Activated CD4-positive, alpha-beta T cell treated with anti-CD3 and anti-CD28 coated beads, Interleukin-2, amount 10 ng/mL, durations not matched to agents 24 days and 14 days (primary cell): Measurements from ENCODE around the gene PTPN14. TPM values are rescaled to one million over a fixed set of nuclear protein-coding genes. Genes with fewer than 3 reads are reported as not detected.

Experiments used
- DNase-seq: peaks from one replicate; pipeline ENCODE4 v3.0.0; 2022
- H3K27ac Mint-ChIP-seq: one replicate; pipeline ENCODE4 v1.8.0; 2022; ENCODE audit warnings: mild to moderate bottlenecking, mixed read lengths
- H3K27me3 Mint-ChIP-seq: one replicate; pipeline ENCODE4 v1.8.0; 2022; ENCODE audit warnings: mixed read lengths
- H3K36me3 Mint-ChIP-seq: one replicate; pipeline ENCODE4 v1.8.0; 2022; ENCODE audit warnings: low read depth, mild to moderate bottlenecking, mixed read lengths
- H3K4me1 Mint-ChIP-seq: one replicate; pipeline ENCODE4 v1.8.0; 2021; ENCODE audit warnings: mixed read lengths
- H3K4me3 Mint-ChIP-seq: one replicate; pipeline ENCODE4 v1.8.0; 2022; ENCODE audit warnings: mild to moderate bottlenecking, moderate library complexity, mixed read lengths
- H3K9me3 Mint-ChIP-seq: one replicate; pipeline ENCODE4 v1.8.0; 2021; ENCODE audit warnings: mixed read lengths
- intact Hi-C: fragments of 100-400 bp; cut with micrococcal nuclease; formaldehyde crosslinking; loops from one replicate; pipeline ENCODE4 v1.15.1; 2023
- total RNA-seq: library from RNA; stranded (reverse); gene quantifications from 2 replicates; pipeline ENCODE4 v1.2.3, GENCODE V29; 2022

PTPN14 gene
- total RNA-seq, 1 donor from 2014 or later = 29.7 TPM

DNA sequence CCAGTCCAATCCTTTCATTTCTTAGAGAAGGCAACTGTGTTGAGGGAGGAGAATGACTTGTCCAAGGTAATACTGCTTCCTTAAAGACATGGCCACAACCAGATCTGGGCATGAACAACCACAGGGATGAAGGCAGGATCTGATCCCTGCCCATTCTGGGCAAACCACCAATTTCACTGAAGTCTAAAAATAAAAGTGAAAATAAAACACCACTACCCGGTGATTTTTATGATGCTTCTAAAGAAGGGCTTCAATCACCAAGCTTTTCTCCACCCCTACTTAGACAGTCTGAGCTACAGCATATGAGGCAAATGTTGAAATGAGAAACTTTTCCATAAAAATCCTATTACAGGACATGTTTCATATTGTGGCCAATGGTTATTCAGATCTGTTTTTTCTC lies 133.0 kb downstream of the PTPN14 start:
- Mint-ChIP-seq H3K27ac (peak overlapping the region; percentile 79), H3K4me1 (peaks cover 46% of the 10 kb centered on the region), H3K9me3 (peaks cover 4% of the 10 kb centered on the region), H3K4me3 (peak overlapping the region; percentile 65), H3K36me3 (peaks cover 10% of the 10 kb centered on the region), H3K27me3 (peaks cover 2% of the 10 kb centered on the region)
- intact Hi-C loops = loop anchor here (2.0 kb wide), 1 partner anchor 14 kb away; no protein-coding TSS in a partner anchor
- no peak for DNase-seq

GRCh38 chr1:214417545-214418210 lies 133.7 kb downstream of the PTPN14 start:
- Mint-ChIP-seq H3K27me3 (peaks cover 2% of the 10 kb centered on the region), H3K36me3 (peaks cover 11% of the 10 kb centered on the region), H3K4me1 (peaks cover 46% of the 10 kb centered on the region), H3K9me3 (peaks cover 4% of the 10 kb centered on the region), H3K27ac (peak overlapping the region; percentile 79), H3K4me3 (peak overlapping the region; percentile 65)
- no peak for DNase-seq
- intact Hi-C loops = loop anchor here (2.0 kb wide), 1 partner anchor 13 kb away; no protein-coding TSS in a partner anchor

- peaks cover 4% of the 10 kb centered on the region for H3K9me3 Mint-ChIP-seq
- H3K27ac Mint-ChIP-seq = no peak overlapping the region
- no peak overlapping the region for H3K4me3 Mint-ChIP-seq
- intact Hi-C loops = no loop called here
- H3K27me3 Mint-ChIP-seq = peaks cover 2% of the 10 kb centered on the region
- peaks cover 13% of the 10 kb centered on the region for H3K36me3 Mint-ChIP-seq
- DNase-seq = no peak
- H3K4me1 Mint-ChIP-seq = peaks cover 46% of the 10 kb centered on the region
These were observed 134.5 kb downstream of the PTPN14 start for GRCh38 chr1:214416858-214417257.

GRCh38 chr1:214416417-214416816 lies 135.0 kb downstream of the PTPN14 start:
- Mint-ChIP-seq H3K27me3 (no peaks in the 10 kb centered on the region), H3K36me3 (peaks cover 10% of the 10 kb centered on the region), H3K27ac (no peak overlapping the region), H3K9me3 (no peaks in the 10 kb centered on the region), H3K4me1 (peaks cover 46% of the 10 kb centered on the region), H3K4me3 (no peak overlapping the region)
- DNase-seq = no peak
- intact Hi-C loops = no loop called here

DNA sequence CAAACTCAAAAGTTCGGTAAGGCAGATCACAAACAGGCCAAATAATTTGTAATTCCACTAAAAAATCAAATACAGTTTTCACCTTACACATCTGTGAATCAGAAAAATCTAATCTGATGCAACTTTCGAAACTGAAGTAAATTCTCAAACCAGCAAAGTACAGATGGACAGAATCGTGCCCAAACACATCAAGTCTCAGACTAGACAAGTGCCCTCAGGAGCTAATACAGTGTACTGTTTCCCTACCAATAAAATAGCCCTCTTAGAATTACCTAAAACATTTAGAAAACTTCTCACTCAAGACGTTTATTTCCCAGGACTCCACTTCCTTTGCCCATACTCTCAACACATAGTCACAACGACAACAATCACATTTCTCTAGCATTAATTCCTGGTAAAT lies 136.3 kb downstream of the PTPN14 start:
- intact Hi-C loops = no loop called here
- Mint-ChIP-seq H3K27me3 (no peaks in the 10 kb centered on the region), H3K27ac (no peak overlapping the region), H3K4me1 (peaks cover 38% of the 10 kb centered on the region), H3K36me3 (peaks cover 10% of the 10 kb centered on the region), H3K9me3 (no peaks in the 10 kb centered on the region), H3K4me3 (no peak overlapping the region)
- no peak for DNase-seq

DNA sequence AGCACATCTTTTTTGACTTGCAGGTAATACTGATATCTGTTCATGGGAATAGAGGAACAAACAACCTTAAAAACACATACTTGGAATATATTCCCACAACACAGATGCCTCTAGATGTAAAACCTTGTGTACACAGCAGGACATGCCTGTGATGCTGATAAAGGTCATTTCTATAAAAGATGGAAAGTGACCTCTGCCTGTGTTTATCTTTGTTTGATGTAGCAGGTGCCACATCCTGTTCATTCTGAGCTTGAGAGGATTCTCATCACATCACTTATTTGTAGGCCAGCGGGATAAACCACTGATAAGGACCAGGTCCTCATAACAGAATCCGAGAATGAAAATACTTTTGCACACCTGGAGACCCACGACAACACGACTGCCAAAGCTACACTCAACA lies 136.7 kb downstream of the PTPN14 start:
- H3K36me3 Mint-ChIP-seq = peaks cover 10% of the 10 kb centered on the region
- H3K27me3 Mint-ChIP-seq = no peaks in the 10 kb centered on the region
- no peak for DNase-seq
- no peaks in the 10 kb centered on the region for H3K9me3 Mint-ChIP-seq
- no peak overlapping the region for H3K4me3 Mint-ChIP-seq
- peaks cover 35% of the 10 kb centered on the region for H3K4me1 Mint-ChIP-seq
- no peak overlapping the region for H3K27ac Mint-ChIP-seq
- intact Hi-C loops = no loop called here

DNA sequence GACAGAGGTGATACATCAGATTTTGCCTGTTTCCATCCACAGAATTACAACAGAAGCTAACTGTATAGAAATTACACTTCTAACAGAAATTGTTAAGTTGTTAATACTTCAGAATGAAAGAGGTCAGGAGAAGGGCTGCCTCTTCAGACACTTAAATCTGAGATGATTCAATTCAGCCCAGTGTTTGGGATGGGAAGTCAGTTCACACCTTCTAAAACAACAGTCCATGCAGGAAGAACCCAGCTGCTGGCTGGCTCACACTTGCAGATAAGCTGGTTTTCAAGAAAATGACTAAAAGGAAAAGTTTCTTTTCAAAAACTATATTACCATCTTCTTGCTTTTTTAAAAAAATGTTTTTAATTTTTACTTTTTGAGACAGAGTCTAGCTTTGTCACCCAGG lies 138.1 kb downstream of the PTPN14 start:
- H3K36me3 Mint-ChIP-seq = peaks cover 10% of the 10 kb centered on the region
- H3K27ac Mint-ChIP-seq = no peak overlapping the region
- DNase-seq = no peak
- intact Hi-C loops = loop anchor here (2.0 kb wide), 1 partner anchor 13 kb away; no protein-coding TSS in a partner anchor
- H3K27me3 Mint-ChIP-seq = no peaks in the 10 kb centered on the region
- H3K9me3 Mint-ChIP-seq = no peaks in the 10 kb centered on the region
- H3K4me3 Mint-ChIP-seq = no peak overlapping the region
- H3K4me1 Mint-ChIP-seq = peaks cover 22% of the 10 kb centered on the region

DNA sequence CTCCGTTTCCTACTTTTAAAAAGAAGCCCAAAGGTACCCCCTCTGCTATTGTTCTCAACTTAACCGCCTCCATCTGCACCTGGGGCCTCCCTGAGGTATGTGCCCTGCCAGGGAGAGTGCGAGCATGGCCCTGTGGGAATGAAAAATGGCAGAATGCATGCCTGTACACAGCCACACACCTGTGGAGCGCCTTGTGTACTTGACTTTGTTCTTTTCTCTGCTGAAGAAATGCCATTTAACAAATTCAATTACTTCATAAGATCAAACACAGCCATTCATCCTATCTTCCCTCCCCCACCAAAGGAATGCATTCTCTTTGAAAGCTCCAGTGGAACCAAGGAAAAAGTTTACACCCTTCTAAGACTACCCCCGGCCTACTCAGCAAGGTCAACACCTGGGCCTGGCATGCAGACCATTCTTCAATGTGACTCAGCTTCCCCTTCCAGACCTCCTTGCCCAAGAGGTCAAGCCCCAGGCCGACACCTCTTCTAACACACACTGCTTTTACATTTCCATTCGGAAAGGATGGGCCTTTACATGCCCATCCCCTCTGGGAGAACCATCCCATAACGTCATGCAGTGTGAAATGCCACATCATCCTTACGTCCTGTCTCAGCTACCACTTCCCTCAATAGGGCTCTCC lies 146.7 kb downstream of the PTPN14 start:
- Mint-ChIP-seq H3K4me1 (peaks cover 32% of the 10 kb centered on the region), H3K9me3 (peaks cover 19% of the 10 kb centered on the region), H3K27me3 (no peaks in the 10 kb centered on the region), H3K4me3 (peak overlapping the region; percentile 44), H3K27ac (peak overlapping the region; percentile 81), H3K36me3 (peaks cover 21% of the 10 kb centered on the region)
- intact Hi-C loops = loop anchor here (1.0 to 2.0 kb wide), 3 partner anchors 14 to 35 kb away; no protein-coding TSS in a partner anchor
- no peak for DNase-seq

DNA sequence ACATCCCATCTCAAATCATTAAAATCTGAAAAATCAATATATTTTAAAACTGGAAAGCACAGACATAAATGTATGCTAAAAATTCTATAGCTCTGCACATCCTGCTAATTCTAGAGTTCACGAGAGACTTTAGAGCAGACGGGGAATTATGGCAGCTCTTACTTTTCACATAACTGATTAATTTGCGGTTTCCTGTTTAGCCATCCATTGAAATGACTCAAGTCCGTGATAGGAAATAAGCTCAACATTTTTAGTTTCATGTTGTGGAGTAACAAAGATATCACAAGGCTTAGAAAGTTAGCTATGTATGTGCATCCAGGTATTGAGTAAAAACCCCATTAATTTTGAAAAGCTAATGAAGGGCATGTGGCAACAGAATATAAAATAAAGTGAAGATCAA lies 147.2 kb downstream of the PTPN14 start:
- H3K27ac Mint-ChIP-seq = peak overlapping the region; percentile 81
- no peak for DNase-seq
- peaks cover 26% of the 10 kb centered on the region for H3K36me3 Mint-ChIP-seq
- no peaks in the 10 kb centered on the region for H3K27me3 Mint-ChIP-seq
- H3K4me1 Mint-ChIP-seq = peaks cover 38% of the 10 kb centered on the region
- H3K4me3 Mint-ChIP-seq = no peak overlapping the region
- intact Hi-C loops = loop anchor here (1.0 to 2.0 kb wide), 3 partner anchors 15 to 35 kb away; no protein-coding TSS in a partner anchor
- peaks cover 20% of the 10 kb centered on the region for H3K9me3 Mint-ChIP-seq

DNA sequence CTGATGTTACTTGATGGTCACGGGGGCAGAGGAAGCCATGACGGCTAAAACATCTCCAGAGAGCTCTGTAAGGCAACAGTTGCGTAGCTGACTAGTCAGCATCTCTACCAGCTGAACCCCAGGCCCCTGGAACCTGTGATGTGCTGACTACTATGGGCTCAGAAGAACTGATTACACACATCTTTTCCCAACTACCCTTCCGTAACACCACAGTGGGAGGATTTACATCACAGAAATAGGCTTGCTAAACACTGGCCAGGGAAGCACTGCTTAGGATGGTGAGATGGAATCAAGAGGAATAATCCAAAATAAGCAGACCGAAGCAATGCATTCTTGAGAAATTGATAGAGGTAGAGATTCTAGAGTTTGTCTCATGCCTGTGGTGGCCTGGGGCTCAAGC lies 148.0 kb downstream of the PTPN14 start:
- H3K4me3 Mint-ChIP-seq = peak overlapping the region; percentile 14
- peaks cover 29% of the 10 kb centered on the region for H3K36me3 Mint-ChIP-seq
- H3K27ac Mint-ChIP-seq = peak overlapping the region; percentile 81
- H3K27me3 Mint-ChIP-seq = no peaks in the 10 kb centered on the region
- intact Hi-C loops = no loop called here
- DNase-seq = no peak
- H3K4me1 Mint-ChIP-seq = peaks cover 41% of the 10 kb centered on the region
- peaks cover 23% of the 10 kb centered on the region for H3K9me3 Mint-ChIP-seq

DNA sequence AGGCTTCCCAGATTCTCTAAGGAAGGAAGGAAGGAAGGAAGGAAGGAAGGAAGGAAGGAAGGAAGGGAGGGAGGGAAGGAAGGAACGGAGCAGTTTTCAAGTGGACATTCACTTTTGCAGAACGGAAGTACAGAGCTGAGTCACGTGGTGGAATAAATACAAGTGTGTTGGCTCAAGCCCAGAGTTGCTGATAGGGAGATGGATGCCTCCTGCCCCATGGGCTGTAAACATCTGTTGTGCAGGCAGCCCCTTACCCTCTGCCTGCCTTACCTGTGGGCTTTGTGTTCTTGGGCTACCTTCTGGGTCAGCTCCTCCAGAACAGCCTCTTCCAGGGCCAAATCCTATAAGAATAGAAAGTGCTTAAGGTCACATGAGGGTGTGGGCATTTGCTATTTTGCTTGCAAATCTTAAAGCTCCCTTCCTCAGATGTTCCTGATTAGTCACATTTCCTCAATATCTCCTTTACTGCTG lies 148.8 kb downstream of the PTPN14 start:
- DNase-seq = no peak
- peak overlapping the region; percentile 81 for H3K27ac Mint-ChIP-seq
- no peak overlapping the region for H3K4me3 Mint-ChIP-seq
- H3K9me3 Mint-ChIP-seq = peaks cover 30% of the 10 kb centered on the region
- intact Hi-C loops = no loop called here
- no peaks in the 10 kb centered on the region for H3K27me3 Mint-ChIP-seq
- peaks cover 47% of the 10 kb centered on the region for H3K4me1 Mint-ChIP-seq
- H3K36me3 Mint-ChIP-seq = peaks cover 34% of the 10 kb centered on the region

DNA sequence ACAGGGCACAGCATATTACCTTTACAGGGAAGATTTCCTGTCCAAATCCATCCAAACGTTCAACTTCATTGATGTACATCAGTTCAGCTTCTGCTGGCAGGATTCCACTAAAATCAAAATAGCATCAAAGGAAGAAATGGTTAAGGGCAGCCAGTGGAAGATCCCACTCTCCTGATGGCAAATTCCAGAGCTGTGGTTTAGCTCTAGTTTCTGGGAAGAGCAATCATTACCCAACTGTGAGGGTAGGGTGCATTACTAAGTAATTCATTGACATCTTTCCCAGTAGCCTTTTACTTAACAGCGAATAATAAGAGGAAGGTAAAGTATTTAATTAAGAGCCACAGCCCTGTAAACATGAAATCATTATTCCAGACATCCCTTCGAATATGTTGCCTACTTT lies 149.7 kb downstream of the PTPN14 start:
- Mint-ChIP-seq H3K9me3 (peaks cover 36% of the 10 kb centered on the region), H3K27ac (no peak overlapping the region), H3K4me1 (peaks cover 57% of the 10 kb centered on the region), H3K27me3 (no peaks in the 10 kb centered on the region), H3K4me3 (no peak overlapping the region), H3K36me3 (peaks cover 39% of the 10 kb centered on the region)
- DNase-seq = no peak
- intact Hi-C loops = no loop called here

- Mint-ChIP-seq H3K27ac (peak overlapping the region; percentile 34), H3K4me1 (peaks cover 64% of the 10 kb centered on the region), H3K9me3 (peaks cover 38% of the 10 kb centered on the region), H3K4me3 (no peak overlapping the region), H3K36me3 (peaks cover 44% of the 10 kb centered on the region), H3K27me3 (no peaks in the 10 kb centered on the region)
- no peak for DNase-seq
- intact Hi-C loops = no loop called here
These were observed 151.3 kb downstream of the PTPN14 start for GRCh38 chr1:214400131-214400530.

DNA sequence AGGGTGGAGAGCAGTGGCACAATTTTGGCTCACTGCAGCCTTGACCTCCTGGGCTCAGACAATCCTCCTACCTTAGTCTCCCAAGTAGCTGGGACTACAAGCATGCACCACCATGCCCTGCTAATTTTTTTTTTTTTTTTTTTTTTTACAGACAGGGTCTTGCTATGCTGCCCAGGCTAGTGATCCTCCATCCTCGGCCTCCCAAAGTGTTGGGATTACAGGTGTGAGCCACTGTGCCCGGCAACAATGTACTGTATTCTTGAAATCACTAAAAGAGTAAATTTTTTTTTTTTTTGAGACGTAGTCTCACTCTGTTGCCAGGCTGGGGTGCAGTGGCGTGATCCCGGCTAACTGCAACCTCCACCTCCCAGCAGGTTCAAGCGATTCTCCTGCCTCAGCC lies 152.9 kb downstream of the PTPN14 start:
- H3K9me3 Mint-ChIP-seq = peaks cover 32% of the 10 kb centered on the region
- no peak overlapping the region for H3K27ac Mint-ChIP-seq
- peaks cover 49% of the 10 kb centered on the region for H3K36me3 Mint-ChIP-seq
- intact Hi-C loops = no loop called here
- no peak for DNase-seq
- peaks cover 49% of the 10 kb centered on the region for H3K4me1 Mint-ChIP-seq
- H3K27me3 Mint-ChIP-seq = no peaks in the 10 kb centered on the region
- H3K4me3 Mint-ChIP-seq = no peak overlapping the region
